Muscle of leg (tissue), 16 donors: ENCODE data around the gene P2RY10. TPM values are rescaled to one million over a fixed set of nuclear protein-coding genes. Genes with fewer than 3 reads are reported as not detected.
A peak's percentile ranks its signal among the peaks of the same experiment; 100 is the strongest.

Source experiments
- DNase-seq: peaks from one replicate; pipeline ENCODE4 v3.0.0; 2013
- H3K27ac ChIP-seq: one replicate; pipeline ENCODE4 v1.5.1; 2013; ENCODE audit warnings: mild to moderate bottlenecking, low read length, control low read depth
- H3K27me3 ChIP-seq: one replicate; pipeline ENCODE4 v1.6.1; 2013; ENCODE audit warnings: low read length; ENCODE audit not compliant: control insufficient read depth, insufficient read depth
- H3K36me3 ChIP-seq: one replicate; pipeline ENCODE4 v1.6.1; 2013; ENCODE audit warnings: low read length; ENCODE audit not compliant: control insufficient read depth, insufficient read depth
- H3K4me1 ChIP-seq: one replicate; pipeline ENCODE4 v1.6.1; 2013; ENCODE audit warnings: low read length; ENCODE audit not compliant: control insufficient read depth, insufficient read depth
- H3K4me3 ChIP-seq: one replicate; pipeline ENCODE4 v1.5.1; 2013; ENCODE audit warnings: low read length, control low read depth
- H3K9me3 ChIP-seq: replicated peaks from 2 replicates; pipeline ENCODE4 v1.6.1; 2013; ENCODE audit warnings: low read depth, low read length; ENCODE audit not compliant: control insufficient read depth
- WGBS: methylation state at CpG from one replicate; pipeline ENCODE4 v1.1.5; 2013; ENCODE audit warnings: missing lambda C conversion rate; ENCODE audit not compliant: insufficient coverage; 5-methylcytosine and 5-hydroxymethylcytosine counted together
- long read RNA-seq, 11 donors: transcript quantifications; one replicate each; lab custom pipeline, GENCODE V29; 2026
- polyA plus RNA-seq, 8 donors: library from polyadenylated mRNA; unstranded; fragments of 120-200 nt; gene quantifications; one replicate each; pipeline versions ENCODE4 v1.2.1 to v1.2.3, GENCODE V29; 2013; ENCODE audit warnings: inconsistent platforms in 1 of 8, low replicate concordance in 1 of 8; ENCODE audit not compliant: insufficient read length in 8 of 8, insufficient read depth in 1 of 8
- total RNA-seq: library from RNA; stranded (reverse); fragments of 120-200 nt; gene quantifications from one replicate; pipeline ENCODE4 v1.2.4, GENCODE V29; 2013

The P2RY10 gene
- 0.84 TPM for total RNA-seq
- polyA plus RNA-seq = under 1 TPM; 0.50 to 0.94 (median 0.74) TPM
- long read RNA-seq, donor 1 = 0 reads
- long read RNA-seq, donor 2 = 0 reads
- long read RNA-seq, donor 3 = 0 reads
- long read RNA-seq, donor 4 = 0 reads
- long read RNA-seq, donor 5 = 0 reads
- long read RNA-seq, donor 6, partial matches to known transcripts = 0 of 1 reads
- long read RNA-seq, donor 6, other reads (novel, unspliced or antisense) = 0 of 1 reads
- long read RNA-seq, donor 7 = 0 reads
- long read RNA-seq, donor 8 = 0 reads
- long read RNA-seq, donor 9 = 0 reads
- long read RNA-seq, donor 10 = 0 reads
- long read RNA-seq, donor 11 = 0 reads

GRCh38 chrX:78945186-78945912, at the start of gene P2RY10:
TSS of gene P2RY10 (plus strand) at chrX:78945391. CDS start at chrX:78960521, 15,130 bp downstream.
- WGBS = 90% methylated on average over 2 of the region's 5 CpGs
- no peaks in the 10 kb centered on the region for H3K4me1 ChIP-seq
- no peak within 1 kb of the TSS for H3K4me3 ChIP-seq
- DNase-seq = no peak
- H3K36me3 ChIP-seq = no peaks in the 10 kb centered on the region
- no peaks in the 10 kb centered on the region for H3K9me3 ChIP-seq
- no peak within 1 kb of the TSS for H3K27ac ChIP-seq
- peaks cover 2% of the 10 kb centered on the region for H3K27me3 ChIP-seq

- Histone ChIP-seq H3K4me3 (no peak overlapping the region), H3K27me3 (no peaks in the 10 kb centered on the region), H3K9me3 (no peaks in the 10 kb centered on the region), H3K4me1 (no peaks in the 10 kb centered on the region), H3K27ac (no peak overlapping the region), H3K36me3 (no peaks in the 10 kb centered on the region)
- DNase-seq = no peak
- no CpG with 5 or more reads among the region's 1 CpG for WGBS
These were observed 22.4 kb upstream of the P2RY10 start for GRCh38 chrX:78922754-78923153.

DNA sequence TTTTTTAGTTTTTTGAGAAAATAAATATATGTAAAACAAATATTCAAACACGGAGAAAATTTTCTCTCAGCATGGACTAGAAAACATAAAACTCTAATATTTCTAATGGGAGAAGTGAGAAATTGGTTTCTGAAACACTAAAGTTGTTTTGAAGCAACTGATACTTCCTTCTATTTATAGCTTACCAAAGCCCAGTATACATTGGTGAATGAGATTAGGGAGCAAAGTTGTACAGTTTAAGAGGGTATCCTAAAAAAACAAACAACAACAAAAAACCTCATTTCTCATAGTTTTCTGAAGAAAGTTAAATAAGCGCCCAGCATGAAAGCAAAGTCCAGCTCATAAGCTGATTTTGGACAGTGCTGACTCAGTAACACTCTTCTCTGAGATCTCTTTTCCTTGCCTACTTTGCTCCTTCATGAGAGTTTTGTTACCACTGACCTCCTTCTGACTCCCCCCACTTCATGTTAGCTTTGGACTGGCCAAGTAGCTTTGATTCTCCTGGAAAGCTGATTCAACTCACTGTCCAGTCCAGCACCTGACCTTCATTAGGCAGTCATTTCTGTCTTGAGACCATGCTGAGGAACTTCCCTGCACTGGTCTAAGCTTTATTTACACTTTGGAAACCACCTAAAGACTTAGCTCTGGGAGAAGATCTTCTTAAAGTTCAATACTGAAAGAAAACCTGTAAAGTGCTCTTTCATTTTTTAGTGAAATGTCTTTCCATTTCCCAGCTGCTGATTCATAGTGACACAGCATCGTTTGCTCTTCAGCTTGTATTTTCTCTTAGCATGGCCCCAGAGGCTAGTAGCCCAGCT, 21.8 kb upstream of the P2RY10 start:
- DNase-seq = peak; percentile 57

DNA sequence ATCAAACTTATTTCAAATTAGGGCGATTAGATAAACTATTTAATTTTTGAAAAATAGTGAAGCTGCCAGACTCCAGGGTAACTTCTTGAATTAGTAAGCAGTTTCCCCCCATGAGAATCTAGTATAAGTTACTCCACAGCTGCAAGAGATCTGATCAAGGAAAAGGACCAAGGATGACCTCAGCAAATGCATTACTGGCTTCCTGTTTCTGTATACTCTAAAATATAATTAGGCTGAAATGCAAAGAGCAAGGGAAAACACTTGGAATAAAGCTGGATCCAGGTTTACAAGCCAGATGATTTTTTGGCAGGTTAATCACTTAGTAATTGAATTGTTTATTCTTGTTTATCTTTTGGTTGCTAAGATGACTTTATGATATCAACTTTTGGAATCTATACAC, 13.4 kb upstream of the P2RY10 start:
- Histone ChIP-seq H3K27me3 (no peaks in the 10 kb centered on the region), H3K4me3 (no peak overlapping the region), H3K9me3 (peaks cover 5% of the 10 kb centered on the region), H3K36me3 (no peaks in the 10 kb centered on the region), H3K27ac (peak overlapping the region; percentile 82), H3K4me1 (no peaks in the 10 kb centered on the region)
- DNase-seq = peak; percentile 96
- WGBS = no CpG with 5 or more reads among the region's 1 CpG

More for the DNA sequence above, 21.8 kb upstream of the P2RY10 start:
- H3K27ac ChIP-seq = no peak overlapping the region
- H3K4me1 ChIP-seq = no peaks in the 10 kb centered on the region
- WGBS = 100% methylated on average over 1 of the region's 3 CpGs
- no peak overlapping the region for H3K4me3 ChIP-seq
- H3K27me3 ChIP-seq = no peaks in the 10 kb centered on the region
- no peaks in the 10 kb centered on the region for H3K9me3 ChIP-seq
- no peaks in the 10 kb centered on the region for H3K36me3 ChIP-seq

DNA sequence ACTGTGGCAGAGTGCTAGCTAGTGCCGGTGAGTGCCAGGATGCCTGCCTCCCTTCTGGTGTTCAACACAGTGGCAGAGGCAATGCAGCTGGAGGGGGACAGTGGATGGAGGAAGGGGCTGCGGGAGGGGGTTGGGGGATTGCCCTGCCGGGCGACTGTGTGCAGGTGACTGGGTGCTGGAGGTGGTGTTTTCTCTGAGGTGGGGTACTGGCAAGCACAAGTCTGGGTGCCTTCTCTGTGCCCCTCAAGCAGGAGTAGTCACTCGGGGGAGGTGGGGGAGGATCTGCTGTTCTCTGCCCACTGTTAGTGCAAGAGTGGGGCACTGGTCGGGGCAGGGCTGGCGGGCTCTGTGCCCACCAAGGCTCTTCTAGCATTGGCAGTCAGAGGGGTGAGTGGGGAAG, 10.3 kb upstream of the P2RY10 start:
- H3K27ac ChIP-seq = no peak overlapping the region
- H3K27me3 ChIP-seq = no peaks in the 10 kb centered on the region
- WGBS = 89% methylated on average over 6 of the region's 7 CpGs
- no peaks in the 10 kb centered on the region for H3K4me1 ChIP-seq
- peaks cover under 1% of the 10 kb centered on the region for H3K9me3 ChIP-seq
- DNase-seq = no peak
- no peaks in the 10 kb centered on the region for H3K36me3 ChIP-seq
- no peak overlapping the region for H3K4me3 ChIP-seq

DNA sequence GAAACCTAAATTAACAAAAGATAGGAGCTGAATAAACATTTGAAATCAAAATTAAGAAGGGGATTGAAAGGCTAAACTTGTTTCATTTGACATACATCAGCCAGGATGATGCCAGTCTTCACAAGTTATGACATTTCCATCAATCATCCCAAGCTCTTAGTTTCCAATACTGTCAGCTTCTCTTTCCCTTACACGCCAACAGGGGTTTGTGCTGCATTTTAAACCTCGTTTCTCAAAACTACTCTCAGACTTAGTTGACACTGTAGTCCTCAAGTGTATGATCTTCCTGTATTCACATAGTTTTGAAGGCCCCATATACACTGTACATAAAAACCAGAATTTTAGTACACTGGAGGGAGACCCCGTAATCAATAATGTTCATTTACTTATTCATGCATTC, 840 bp upstream of the P2RY10 start:
- Histone ChIP-seq H3K36me3 (no peaks in the 10 kb centered on the region), H3K4me1 (no peaks in the 10 kb centered on the region), H3K4me3 (no peak overlapping the region), H3K27ac (no peak overlapping the region), H3K27me3 (peaks cover 2% of the 10 kb centered on the region), H3K9me3 (no peaks in the 10 kb centered on the region)
- no peak for DNase-seq
- WGBS = 62% methylated on average over 2 of the region's 3 CpGs

DNA sequence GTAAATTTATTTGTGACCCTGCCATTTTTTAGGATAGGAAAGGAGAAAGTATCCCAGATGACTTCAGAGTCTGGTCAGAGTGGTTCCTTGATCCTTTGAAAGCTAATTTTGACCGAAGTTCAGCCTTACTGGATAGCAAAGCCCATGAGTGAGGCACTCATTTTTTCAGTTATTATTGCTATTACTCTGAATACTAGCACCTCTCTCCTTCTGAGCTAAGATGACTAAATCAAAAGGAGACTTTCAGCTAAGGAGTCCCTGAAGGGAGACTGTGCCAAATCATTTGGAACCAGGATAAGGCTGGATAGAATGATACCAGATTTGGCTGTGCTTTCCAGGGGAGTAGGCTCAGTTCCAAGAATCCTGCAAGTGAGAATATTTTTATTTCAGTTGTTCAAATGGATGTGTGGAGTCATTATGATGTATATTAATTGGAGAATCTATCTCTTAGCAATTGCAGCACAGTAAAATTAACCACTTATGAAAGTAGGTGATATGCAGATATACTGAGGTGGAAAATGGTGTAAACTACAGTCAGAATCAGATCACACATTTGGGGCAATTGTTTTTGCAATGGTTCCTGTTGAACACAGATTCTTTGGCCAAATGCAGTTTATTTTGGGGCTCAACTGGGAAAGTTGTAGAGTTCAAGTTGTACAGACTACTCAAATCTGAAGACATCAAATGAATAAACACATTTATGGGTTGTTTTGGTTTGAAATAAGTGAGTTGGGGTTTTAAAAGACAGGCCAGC, 1.2 kb downstream of the P2RY10 start:
- H3K4me3 ChIP-seq = no peak overlapping the region
- no peaks in the 10 kb centered on the region for H3K4me1 ChIP-seq
- no CpG with 5 or more reads among the region's 1 CpG for WGBS
- DNase-seq = peak; percentile 14
- H3K27ac ChIP-seq = no peak overlapping the region
- H3K9me3 ChIP-seq = no peaks in the 10 kb centered on the region
- H3K36me3 ChIP-seq = no peaks in the 10 kb centered on the region
- H3K27me3 ChIP-seq = peaks cover 2% of the 10 kb centered on the region

- Histone ChIP-seq H3K9me3 (no peaks in the 10 kb centered on the region), H3K4me1 (no peaks in the 10 kb centered on the region), H3K27me3 (peaks cover 2% of the 10 kb centered on the region), H3K4me3 (no peak overlapping the region), H3K27ac (no peak overlapping the region), H3K36me3 (no peaks in the 10 kb centered on the region)
- peak; percentile 56 for DNase-seq
- no CpG with 5 or more reads among the region's 3 CpGs for WGBS
These were observed 5.0 kb downstream of the P2RY10 start for GRCh38 chrX:78950009-78950835.
